HEK293 (cell line): ENCODE data around the gene NDC1.

Experiments used
- ZBTB21 ChIP-seq: fragments of 450-650 bp; formaldehyde crosslinking; IDR thresholded peaks from 2 replicates; pipeline ENCODE4 v1.5.1; 2017; ENCODE audit warnings: missing biosample characterization, missing genetic modification characterization
- ZFP41 ChIP-seq: fragments of 450-650 bp; formaldehyde crosslinking; IDR thresholded peaks from 2 replicates; pipeline ENCODE4 v1.5.1; 2016; ENCODE audit warnings: missing biosample characterization, missing genetic modification characterization, borderline replicate concordance
- TF ChIP-seq, protein P1 (sequence below): fragments of 450-650 bp; formaldehyde crosslinking; IDR thresholded peaks from 2 replicates; pipeline ENCODE4 v1.5.1; 2016; ENCODE audit warnings: missing biosample characterization, missing genetic modification characterization, low read depth
- TF ChIP-seq, protein P2 (sequence below): fragments of 450-650 bp; formaldehyde crosslinking; IDR thresholded peaks from 2 replicates; pipeline ENCODE4 v1.5.1; 2016; ENCODE audit warnings: missing biosample characterization, missing genetic modification characterization

DNA sequence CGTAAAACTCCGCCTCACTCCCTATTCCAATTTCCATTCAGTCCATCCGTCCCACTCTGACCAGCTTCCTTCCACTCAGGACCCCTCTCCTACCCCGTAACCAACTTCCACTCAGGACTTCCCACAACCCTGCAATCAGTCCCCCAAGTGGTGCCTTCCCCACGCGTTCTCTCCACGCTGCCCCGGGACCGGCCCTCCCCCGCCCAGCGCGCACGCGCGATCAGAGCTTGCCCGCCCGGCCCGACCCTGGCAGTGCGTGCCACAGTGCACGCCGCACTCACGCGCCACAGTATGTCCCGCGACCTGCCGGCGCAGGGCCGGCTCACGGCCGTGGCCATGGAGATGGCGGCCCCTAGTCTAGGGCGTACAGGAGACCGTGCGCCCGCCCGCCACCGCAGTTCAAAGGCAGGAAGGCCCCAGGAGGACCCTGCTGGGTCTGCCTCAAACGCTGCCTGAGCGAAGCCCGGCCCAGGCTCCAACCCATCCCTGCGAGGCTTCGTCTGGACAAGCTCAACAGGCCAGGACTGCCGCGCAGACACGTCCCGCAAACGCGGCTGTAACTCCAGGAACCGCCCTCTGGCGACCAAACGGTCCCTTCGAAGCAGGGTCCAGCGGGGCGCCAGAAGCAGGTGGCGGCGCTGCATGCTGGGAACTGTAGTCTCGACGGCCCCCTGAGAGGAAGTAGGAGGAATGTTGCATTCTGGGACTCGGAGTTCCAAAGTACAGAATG, at the start of gene NDC1:
- no peak for TF ChIP-seq ZFP41 (tag by site-specific recombination)
- TF ChIP-seq ZBTB21, result 0 out of 2 replicates have a peak, but pooled peaks have one; percentile 67
- TF ChIP-seq, protein P1, sequence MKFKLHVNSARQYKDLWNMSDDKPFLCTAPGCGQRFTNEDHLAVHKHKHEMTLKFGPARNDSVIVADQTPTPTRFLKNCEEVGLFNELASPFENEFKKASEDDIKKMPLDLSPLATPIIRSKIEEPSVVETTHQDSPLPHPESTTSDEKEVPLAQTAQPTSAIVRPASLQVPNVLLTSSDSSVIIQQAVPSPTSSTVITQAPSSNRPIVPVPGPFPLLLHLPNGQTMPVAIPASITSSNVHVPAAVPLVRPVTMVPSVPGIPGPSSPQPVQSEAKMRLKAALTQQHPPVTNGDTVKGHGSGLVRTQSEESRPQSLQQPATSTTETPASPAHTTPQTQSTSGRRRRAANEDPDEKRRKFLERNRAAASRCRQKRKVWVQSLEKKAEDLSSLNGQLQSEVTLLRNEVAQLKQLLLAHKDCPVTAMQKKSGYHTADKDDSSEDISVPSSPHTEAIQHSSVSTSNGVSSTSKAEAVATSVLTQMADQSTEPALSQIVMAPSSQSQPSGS (tag by site-specific recombination), result no peak
- TF ChIP-seq, protein P2, sequence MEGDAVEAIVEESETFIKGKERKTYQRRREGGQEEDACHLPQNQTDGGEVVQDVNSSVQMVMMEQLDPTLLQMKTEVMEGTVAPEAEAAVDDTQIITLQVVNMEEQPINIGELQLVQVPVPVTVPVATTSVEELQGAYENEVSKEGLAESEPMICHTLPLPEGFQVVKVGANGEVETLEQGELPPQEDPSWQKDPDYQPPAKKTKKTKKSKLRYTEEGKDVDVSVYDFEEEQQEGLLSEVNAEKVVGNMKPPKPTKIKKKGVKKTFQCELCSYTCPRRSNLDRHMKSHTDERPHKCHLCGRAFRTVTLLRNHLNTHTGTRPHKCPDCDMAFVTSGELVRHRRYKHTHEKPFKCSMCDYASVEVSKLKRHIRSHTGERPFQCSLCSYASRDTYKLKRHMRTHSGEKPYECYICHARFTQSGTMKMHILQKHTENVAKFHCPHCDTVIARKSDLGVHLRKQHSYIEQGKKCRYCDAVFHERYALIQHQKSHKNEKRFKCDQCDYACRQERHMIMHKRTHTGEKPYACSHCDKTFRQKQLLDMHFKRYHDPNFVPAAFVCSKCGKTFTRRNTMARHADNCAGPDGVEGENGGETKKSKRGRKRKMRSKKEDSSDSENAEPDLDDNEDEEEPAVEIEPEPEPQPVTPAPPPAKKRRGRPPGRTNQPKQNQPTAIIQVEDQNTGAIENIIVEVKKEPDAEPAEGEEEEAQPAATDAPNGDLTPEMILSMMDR (tag by site-specific recombination), result peak; percentile 94
